Upper lobe of left lung (tissue), 6 donors: ENCODE data around the gene TMEM190. TPM values are rescaled to one million over a fixed set of nuclear protein-coding genes. Genes with fewer than 3 reads are reported as not detected.

Experiments used
- ATAC-seq, 2 donors: fragments of 200-7000 bp; cut with Tn5 transposase; one replicate each; pipeline ENCODE4 v1.9.1; 2022; ENCODE audit warnings: mild to moderate bottlenecking in 2 of 2, moderate library complexity in 2 of 2; ENCODE audit not compliant: low FRiP score in 2 of 2
- DNase-seq, 2 donors: peaks; one replicate each; pipeline ENCODE4 v3.0.0-alpha.2; 2019 to 2020
- H3K27ac ChIP-seq, 4 donors: fragments of 200-600 bp; sonication (generic); one replicate each; pipeline ENCODE4 v1.5.1; 2016 to 2019
- H3K27me3 ChIP-seq, 4 donors: fragments of 200-600 bp; sonication (generic); one replicate each; pipeline ENCODE4 v1.5.1; 2017 to 2019
- H3K36me3 ChIP-seq, 4 donors: fragments of 200-600 bp; sonication (generic); one replicate each; pipeline ENCODE4 v1.5.1; 2016 to 2019
- H3K4me1 ChIP-seq, 4 donors: fragments of 200-600 bp; sonication (generic); one replicate each; pipeline ENCODE4 v1.5.1; 2018 to 2019
- H3K4me3 ChIP-seq, 4 donors: fragments of 200-600 bp; sonication (generic); one replicate each; pipeline ENCODE4 v1.5.1; 2017 to 2019; ENCODE audit warnings: mild to moderate bottlenecking in 2 of 4, moderate library complexity in 1 of 4
- H3K9me3 ChIP-seq, 4 donors: fragments of 200-600 bp; sonication (generic); one replicate each; pipeline ENCODE4 v1.5.1; 2018 to 2019
- EP300 ChIP-seq, 4 donors: sonication (generic); formaldehyde crosslinking; IDR thresholded peaks; one replicate each; pipeline ENCODE4 v1.5.1; 2017; ENCODE audit warnings: antibody characterized with exemption in 4 of 4, control low read depth in 2 of 4
- POLR2A ChIP-seq, 4 donors: fragments of 450-650 bp; IDR thresholded peaks; one replicate each; pipeline ENCODE4 v1.5.1; 2016 to 2017; ENCODE audit warnings: antibody characterized with exemption in 4 of 4, mild to moderate bottlenecking in 2 of 4
- POLR2AphosphoS5 ChIP-seq, 2 donors: sonication (generic); formaldehyde crosslinking; IDR thresholded peaks; one replicate each; pipeline ENCODE4 v1.5.1; 2017; ENCODE audit warnings: antibody characterized with exemption in 2 of 2
- WGBS, 2 donors: methylation state at CpG; one replicate each; pipeline ENCODE4 v1.1.5; 2017 to 2018; 5-methylcytosine and 5-hydroxymethylcytosine counted together
- total RNA-seq, 6 donors: library from RNA; depleted of rRNA in 4 of 6; stranded (reverse); fragments of >200 nt in 4 of 6; gene quantifications; one replicate each; pipeline versions ENCODE4 v1.1.0 to v1.2.1, GENCODE V29; 2016 to 2021
- TF ChIP-seq, protein P1 (sequence below), 6 experiments: fragments of 450-650 bp in 4 of 6; fragments of 200-600 bp in 2 of 6; sonication (generic) in 2 of 6; IDR thresholded peaks; one replicate each; pipeline ENCODE4 v1.5.1; 2016 to 2019; ENCODE audit warnings: antibody characterized with exemption in 6 of 6
- donor health status: DM: no; HTN: no; CAD: no; lungs with moderate emphysema.
- donor health status: DM: no; HTN: yes; CAD: no; lungs with severe emphysema.

Gene TMEM190
- total RNA-seq, 6 donors from 2014 or later = 0.92 to 48.6 (median 20.9) TPM

DNA sequence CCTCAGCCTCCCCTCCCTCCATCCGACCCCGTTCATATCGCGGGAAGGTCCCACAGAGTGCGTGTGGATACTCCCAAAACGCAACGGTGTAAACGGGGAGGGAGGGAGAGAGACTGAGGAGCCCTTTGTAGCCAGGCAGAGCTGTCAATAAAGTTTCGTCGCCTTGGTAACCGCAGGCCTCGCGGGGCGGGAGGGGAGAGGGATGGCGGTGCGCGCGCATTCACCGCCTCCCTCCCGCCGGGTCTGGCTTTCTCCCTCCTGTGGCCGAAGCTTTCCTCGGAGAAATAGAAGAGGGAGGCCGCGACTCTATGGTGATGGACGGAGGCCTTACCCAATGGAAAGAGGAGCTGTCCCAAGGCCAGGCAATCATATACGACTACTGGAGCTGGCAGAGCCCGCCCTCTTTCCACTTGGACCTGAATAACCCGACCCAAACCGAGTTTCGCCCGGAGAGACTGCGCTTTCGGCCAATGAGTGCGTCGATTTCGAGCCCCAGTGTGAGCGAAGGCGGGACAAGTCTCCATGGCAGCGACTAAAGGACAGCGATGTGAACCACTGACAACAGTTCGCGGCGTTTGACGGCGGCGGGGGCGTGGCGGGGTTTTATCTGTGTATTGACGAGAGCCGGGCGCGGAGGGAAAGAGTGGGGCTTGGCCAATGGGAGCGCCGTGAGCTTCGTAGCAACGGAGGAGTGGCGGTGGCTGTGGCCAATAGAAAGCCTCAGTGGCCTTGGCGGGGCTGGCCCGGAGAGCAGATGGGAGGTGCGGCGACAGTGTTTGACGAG lies 37.3 kb upstream of the TMEM190 start, which contains the start of gene KMT5C:
KMT5C (plus strand) TSS at position 772 of the 784 bp plus-strand sequence. CDS start 2,061 bp downstream, outside the sequence.
- Histone ChIP-seq H3K4me3 (peak within 1 kb of the TSS; percentile 71 to 87 (median 80)), H3K27me3 (no peaks in the 10 kb centered on the region), H3K27ac (peak within 1 kb of the TSS; percentile 92 to 94 (median 94)), H3K4me1 (peaks cover 17 to 26% (median 20%) of the 10 kb centered on the region in 4 donors), H3K36me3 (peaks cover 0 to 17% (median 14%) of the 10 kb centered on the region in 4 donors), H3K9me3 (no peaks in the 10 kb centered on the region)
- ATAC-seq (peak; percentile 95 to 97), DNase-seq (peak; percentile 100)
- 0% methylated on average over 18 to 61 of the region's 63 CpGs for WGBS, 2 donors
- TF ChIP-seq POLR2A (IDR thresholded peaks at IDR 0.05) (peak in 2 of 4 donors; percentile 24 to 96), POLR2AphosphoS5 (IDR thresholded peaks at IDR 0.05) (peak; percentile 92 to 97), EP300 (IDR thresholded peaks at IDR 0.05) (no peak)
- TF ChIP-seq, protein P1, sequence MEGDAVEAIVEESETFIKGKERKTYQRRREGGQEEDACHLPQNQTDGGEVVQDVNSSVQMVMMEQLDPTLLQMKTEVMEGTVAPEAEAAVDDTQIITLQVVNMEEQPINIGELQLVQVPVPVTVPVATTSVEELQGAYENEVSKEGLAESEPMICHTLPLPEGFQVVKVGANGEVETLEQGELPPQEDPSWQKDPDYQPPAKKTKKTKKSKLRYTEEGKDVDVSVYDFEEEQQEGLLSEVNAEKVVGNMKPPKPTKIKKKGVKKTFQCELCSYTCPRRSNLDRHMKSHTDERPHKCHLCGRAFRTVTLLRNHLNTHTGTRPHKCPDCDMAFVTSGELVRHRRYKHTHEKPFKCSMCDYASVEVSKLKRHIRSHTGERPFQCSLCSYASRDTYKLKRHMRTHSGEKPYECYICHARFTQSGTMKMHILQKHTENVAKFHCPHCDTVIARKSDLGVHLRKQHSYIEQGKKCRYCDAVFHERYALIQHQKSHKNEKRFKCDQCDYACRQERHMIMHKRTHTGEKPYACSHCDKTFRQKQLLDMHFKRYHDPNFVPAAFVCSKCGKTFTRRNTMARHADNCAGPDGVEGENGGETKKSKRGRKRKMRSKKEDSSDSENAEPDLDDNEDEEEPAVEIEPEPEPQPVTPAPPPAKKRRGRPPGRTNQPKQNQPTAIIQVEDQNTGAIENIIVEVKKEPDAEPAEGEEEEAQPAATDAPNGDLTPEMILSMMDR (IDR thresholded peaks at IDR 0.05) = peak; percentile 17 to 81 (median 64)

DNA sequence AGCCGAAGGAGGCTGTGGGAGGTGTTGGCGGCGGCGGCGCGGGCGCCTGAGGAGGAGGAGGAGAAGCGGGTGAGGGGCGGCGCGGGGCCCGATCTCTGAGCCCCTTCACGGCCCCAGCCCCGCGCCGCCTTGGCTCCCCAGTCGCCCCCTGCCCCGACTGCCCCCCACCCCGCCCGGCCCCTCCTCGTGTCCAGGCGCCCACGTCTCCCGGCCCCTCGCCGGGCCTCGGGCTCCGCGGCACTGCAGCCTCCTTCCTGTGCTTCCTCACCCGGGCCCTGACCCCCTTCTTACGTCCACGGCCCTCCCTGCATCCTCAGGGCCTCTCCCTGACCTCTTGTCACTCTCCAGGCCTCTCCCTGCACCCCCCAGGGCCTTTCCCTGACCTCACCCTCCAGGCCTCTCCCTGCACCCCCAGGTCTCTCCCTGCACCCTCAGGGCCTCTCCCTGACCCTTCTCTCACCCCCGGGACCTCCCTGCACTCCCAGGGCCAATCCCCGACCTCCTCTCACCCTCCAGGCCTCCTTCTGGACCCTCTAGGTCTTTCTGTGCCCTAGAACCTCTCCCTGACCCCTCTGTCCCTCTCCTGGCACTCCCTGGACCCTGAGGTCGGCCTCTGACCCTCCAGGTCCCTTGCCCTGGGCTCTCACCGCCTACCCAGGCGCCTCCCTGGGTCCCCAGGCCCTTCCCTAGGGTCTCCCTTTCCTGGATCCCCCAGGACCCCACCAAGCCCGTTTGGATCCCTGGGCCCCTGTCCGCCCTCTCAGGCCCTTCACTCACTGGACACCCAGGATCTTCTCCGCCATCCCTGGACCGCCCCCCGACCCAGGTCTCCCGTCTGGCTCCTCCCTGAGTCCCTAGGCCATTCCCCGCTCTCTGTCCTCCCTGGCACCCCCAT lies 36.5 kb upstream of the TMEM190 start:
- H3K4me3 ChIP-seq = peak overlapping the region; percentile 71 to 87 (median 80)
- TF ChIP-seq EP300 (IDR thresholded peaks at IDR 0.05) (no peak), POLR2A (IDR thresholded peaks at IDR 0.05) (peak in 2 of 4 donors; percentile 47 to 69)
- TF ChIP-seq, protein P1 (IDR thresholded peaks at IDR 0.05) = no peak
- DNase-seq (no peak), ATAC-seq (no peak)
- no peaks in the 10 kb centered on the region for H3K27me3 ChIP-seq
- H3K36me3 ChIP-seq = peaks cover 0 to 24% (median 15%) of the 10 kb centered on the region in 4 donors
- WGBS, 2 donors = 6 to 18% methylated on average over 12 to 35 of the region's 44 CpGs
- H3K9me3 ChIP-seq = no peaks in the 10 kb centered on the region
- peak overlapping the region; percentile 89 to 94 (median 91) for H3K27ac ChIP-seq
- peaks cover 17 to 26% (median 20%) of the 10 kb centered on the region in 4 donors for H3K4me1 ChIP-seq

DNA sequence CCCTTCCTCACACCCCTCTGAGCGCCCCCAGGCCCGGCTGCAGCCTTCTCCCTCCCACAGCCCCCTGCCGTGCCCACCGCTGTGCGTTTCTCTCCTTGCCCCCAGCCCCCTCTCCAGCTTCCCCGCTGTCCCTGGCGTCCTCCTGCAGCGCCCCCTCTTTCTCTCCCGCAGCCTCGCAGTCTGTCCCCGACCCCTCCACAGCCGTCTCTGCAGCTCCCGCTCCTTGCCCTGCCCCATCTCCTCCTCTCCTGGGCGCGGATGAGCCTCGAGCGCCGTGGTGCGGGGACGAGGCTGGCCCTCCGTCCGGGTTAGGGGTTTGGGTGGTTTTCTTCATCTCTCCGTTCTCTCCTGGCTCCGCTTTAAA lies 35.9 kb upstream of the TMEM190 start:
- no peak for ATAC-seq
- DNase-seq = peak in 1 of 2 donors; percentile 74
- peaks cover 0 to 25% (median 15%) of the 10 kb centered on the region in 4 donors for H3K36me3 ChIP-seq
- H3K4me3 ChIP-seq = peak overlapping the region; percentile 71 to 87 (median 80)
- peak overlapping the region; percentile 89 to 94 (median 91) for H3K27ac ChIP-seq
- TF ChIP-seq POLR2A (IDR thresholded peaks at IDR 0.05) = no peak
- no peaks in the 10 kb centered on the region for H3K27me3 ChIP-seq
- no peaks in the 10 kb centered on the region for H3K9me3 ChIP-seq
- WGBS, 2 donors = 1 to 4% methylated on average over 16 to 22 of the region's 24 CpGs
- H3K4me1 ChIP-seq = peaks cover 17 to 26% (median 20%) of the 10 kb centered on the region in 4 donors

DNA sequence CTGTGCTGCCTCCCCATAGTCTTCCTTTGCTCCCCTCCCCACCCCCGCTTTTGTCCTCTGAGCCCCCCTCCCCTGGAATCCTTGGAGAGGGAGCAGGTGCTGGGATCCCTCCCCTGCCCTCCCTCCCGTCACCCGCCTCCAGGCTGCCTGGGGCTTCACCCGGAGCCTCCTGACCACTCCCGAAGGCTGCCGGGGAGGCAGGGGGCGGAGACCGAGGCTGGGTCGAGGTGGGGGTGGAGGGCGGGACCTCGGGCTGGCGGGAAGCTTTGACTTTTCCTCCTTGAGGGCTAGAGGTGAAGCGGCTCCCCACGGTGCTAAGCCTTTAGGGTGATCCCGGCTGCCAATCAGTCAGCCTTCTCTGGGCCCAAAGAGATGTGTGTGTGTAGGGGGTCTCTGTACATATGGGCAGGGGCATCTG lies 35.4 kb upstream of the TMEM190 start:
- 9 to 10% methylated on average over 3 to 5 of the region's 15 CpGs for WGBS, 2 donors
- H3K27me3 ChIP-seq = no peaks in the 10 kb centered on the region
- peak overlapping the region in 2 of 4 donors; percentile 92 to 94 for H3K27ac ChIP-seq
- H3K36me3 ChIP-seq = peaks cover 0 to 25% (median 15%) of the 10 kb centered on the region in 4 donors
- peaks cover 17 to 26% (median 20%) of the 10 kb centered on the region in 4 donors for H3K4me1 ChIP-seq
- H3K4me3 ChIP-seq = peak overlapping the region in 3 of 4 donors; percentile 77 to 87 (median 84)
- TF ChIP-seq, protein P1 (IDR thresholded peaks at IDR 0.05) = no peak
- peak in 1 of 2 donors; percentile 21 for TF ChIP-seq POLR2AphosphoS5 (IDR thresholded peaks at IDR 0.05)
- peak in 1 of 2 donors; percentile 31 for ATAC-seq
- peak; percentile 83 to 90 for DNase-seq
- H3K9me3 ChIP-seq = no peaks in the 10 kb centered on the region
